Neuron (in vitro differentiated cells): Measurements from ENCODE around the gene ITGA5.

Experiments used
- H2AFZ ChIP-seq: one replicate; pipeline ENCODE4 v1.6.1; 2013; ENCODE audit warnings: low read depth, mild to moderate bottlenecking, inconsistent platforms, low read length, moderate library complexity
- H3K27me3 ChIP-seq: one replicate; pipeline ENCODE4 v1.6.1; 2013; ENCODE audit warnings: low read length; ENCODE audit not compliant: insufficient read depth
- H3K36me3 ChIP-seq: one replicate; pipeline ENCODE4 v1.6.1; 2013; ENCODE audit warnings: low read length; ENCODE audit not compliant: insufficient read depth
- H3K4me1 ChIP-seq: one replicate; pipeline ENCODE4 v1.6.1; 2013; ENCODE audit warnings: low read length; ENCODE audit not compliant: insufficient read depth
- H3K4me3 ChIP-seq: 2 replicates; pipeline ENCODE4 v1.5.1; 2013; ENCODE audit warnings: mild to moderate bottlenecking, low read length, moderate library complexity
- H3K9me3 ChIP-seq: one replicate; pipeline ENCODE4 v1.6.1; 2013; ENCODE audit warnings: low read length

Gene ITGA5

DNA sequence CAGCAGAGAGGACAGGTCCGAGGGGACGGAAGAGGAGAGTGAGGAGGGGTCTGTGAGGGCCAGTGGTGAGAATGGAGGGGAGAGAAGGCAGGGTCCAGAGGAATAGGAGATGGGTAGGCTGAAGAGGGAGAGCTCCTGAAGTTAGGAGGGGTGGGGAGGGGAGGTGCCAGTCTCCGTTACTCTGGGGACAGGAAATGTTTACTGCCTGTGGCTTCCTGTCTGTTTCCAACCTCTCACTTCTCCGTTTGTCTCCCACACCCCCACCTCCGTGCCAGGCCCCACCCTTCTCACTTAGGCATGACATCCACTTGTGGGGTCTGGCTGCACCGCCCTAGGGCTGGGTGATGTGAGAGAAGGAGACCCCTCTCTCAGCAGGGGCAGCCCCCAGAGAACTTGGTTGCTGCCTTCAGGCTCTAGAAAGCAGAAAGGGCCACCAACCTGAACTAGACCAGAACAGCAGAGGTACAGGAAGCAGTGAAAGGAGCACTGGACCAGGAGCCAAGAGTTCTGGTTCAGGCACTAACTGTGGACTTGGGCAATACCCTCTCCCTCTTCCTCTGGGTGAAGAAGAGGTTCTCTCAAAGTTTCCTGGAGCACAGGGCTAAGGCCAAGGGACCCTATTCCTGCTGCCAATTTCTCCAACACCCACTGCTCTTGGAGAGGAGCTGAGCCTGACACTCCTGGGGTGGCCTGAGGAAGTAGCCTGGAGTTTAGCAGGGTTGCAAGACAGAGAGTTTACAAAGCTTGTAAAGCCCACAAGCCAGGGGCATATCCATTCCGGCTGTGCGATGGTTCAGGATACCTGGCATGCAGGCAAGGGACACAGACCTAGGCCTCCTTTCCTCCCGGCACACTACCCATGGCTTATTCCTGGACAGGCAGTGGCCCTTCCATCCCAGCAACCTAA is 5.5 kb downstream of the ITGA5 start:
- H2AFZ ChIP-seq = no peak overlapping the region
- H3K4me1 ChIP-seq = peaks cover 8% of the 10 kb centered on the region
- no peaks in the 10 kb centered on the region for H3K9me3 ChIP-seq
- H3K4me3 ChIP-seq = no peak overlapping the region
- H3K27me3 ChIP-seq = peaks cover 9% of the 10 kb centered on the region
- H3K36me3 ChIP-seq = no peaks in the 10 kb centered on the region

DNA sequence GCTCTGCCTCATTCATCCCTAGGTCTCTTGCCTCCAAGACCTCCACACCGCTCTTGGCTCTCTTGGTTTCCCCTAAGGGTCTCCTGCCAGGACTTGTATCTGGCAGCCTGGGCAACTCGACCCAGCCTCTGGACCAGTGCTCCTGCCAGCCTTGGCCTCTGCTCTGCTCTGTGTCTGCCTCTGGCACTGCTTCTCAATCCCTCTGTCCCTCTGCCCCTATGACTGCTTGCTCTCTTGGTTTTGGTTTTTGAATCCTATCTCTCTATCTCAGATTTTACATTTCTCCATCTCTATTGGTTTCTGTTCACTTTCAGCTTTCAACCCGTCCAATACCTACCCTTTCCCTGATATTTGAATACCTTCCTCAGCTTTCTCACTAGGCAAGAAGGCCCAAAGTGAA is 6.3 kb downstream of the ITGA5 start:
- Histone ChIP-seq H3K36me3 (no peaks in the 10 kb centered on the region), H3K9me3 (no peaks in the 10 kb centered on the region)

GRCh38 chr12:54412348-54412747 is 6.7 kb downstream of the ITGA5 start:
- Histone ChIP-seq H3K9me3 (no peaks in the 10 kb centered on the region), H3K36me3 (no peaks in the 10 kb centered on the region), H3K4me1 (no peaks in the 10 kb centered on the region), H3K27me3 (peaks cover 3% of the 10 kb centered on the region), H2AFZ (no peak overlapping the region), H3K4me3 (no peak overlapping the region)

More for the DNA sequence above, 6.3 kb downstream of the ITGA5 start:
- Histone ChIP-seq H3K4me1 (peaks cover 3% of the 10 kb centered on the region), H3K4me3 (no peak overlapping the region), H3K27me3 (peaks cover 7% of the 10 kb centered on the region), H2AFZ (no peak overlapping the region)

DNA sequence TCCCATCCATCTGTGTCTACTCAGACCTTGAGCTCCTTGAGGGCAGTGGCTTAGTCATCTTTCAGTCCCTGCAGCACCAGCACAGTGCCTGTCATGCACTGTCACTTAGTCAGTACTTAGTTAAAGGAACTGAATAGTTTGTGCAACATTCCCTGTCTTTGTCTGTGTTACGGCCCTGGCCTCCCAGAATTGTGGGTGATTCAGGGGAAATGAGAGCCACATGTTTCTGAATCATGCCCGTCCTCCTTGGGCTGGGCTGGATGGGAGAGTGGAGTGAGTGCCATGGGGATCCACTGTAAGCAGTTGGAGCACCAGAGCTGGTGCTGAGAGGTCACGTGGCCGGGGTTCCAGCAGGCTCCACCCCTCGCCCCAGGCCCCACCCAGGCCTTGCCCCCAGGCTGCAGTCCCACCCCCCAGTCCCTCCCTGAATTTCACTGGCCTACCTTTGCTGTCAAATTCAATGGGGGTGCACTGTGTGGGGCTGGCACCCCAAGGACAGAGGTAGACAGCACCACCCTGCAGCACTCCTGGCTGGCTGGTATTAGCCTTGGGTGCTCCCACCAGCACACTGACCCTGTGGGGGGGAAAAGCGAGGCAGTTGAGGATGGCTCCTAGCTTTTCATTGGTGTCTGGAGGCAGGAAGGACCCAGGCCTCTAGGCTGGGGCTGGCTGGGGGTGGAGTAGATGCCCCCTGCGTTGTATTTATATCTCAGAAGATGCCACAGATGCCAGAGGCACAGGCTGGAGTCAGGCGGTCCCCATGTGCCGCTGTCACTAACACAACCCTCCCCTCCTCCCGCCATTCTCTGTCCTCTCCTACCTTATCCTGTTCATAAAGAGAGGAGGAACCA is 7.5 kb downstream of the ITGA5 start:
- Histone ChIP-seq H3K9me3 (no peaks in the 10 kb centered on the region), H3K4me1 (no peaks in the 10 kb centered on the region), H2AFZ (no peak overlapping the region), H3K4me3 (no peak overlapping the region), H3K36me3 (no peaks in the 10 kb centered on the region), H3K27me3 (no peaks in the 10 kb centered on the region)

GRCh38 chr12:54409267-54409666 is 9.8 kb downstream of the ITGA5 start:
- no peak overlapping the region for H3K4me3 ChIP-seq
- H3K36me3 ChIP-seq = no peaks in the 10 kb centered on the region
- H2AFZ ChIP-seq = no peak overlapping the region
- H3K9me3 ChIP-seq = no peaks in the 10 kb centered on the region
- no peaks in the 10 kb centered on the region for H3K4me1 ChIP-seq
- no peaks in the 10 kb centered on the region for H3K27me3 ChIP-seq

- Histone ChIP-seq H2AFZ (no peak overlapping the region), H3K4me1 (no peaks in the 10 kb centered on the region), H3K27me3 (no peaks in the 10 kb centered on the region), H3K36me3 (no peaks in the 10 kb centered on the region), H3K4me3 (no peak overlapping the region), H3K9me3 (no peaks in the 10 kb centered on the region)
Measured at GRCh38 chr12:54407183-54407905, 11.7 kb downstream of the ITGA5 start.

GRCh38 chr12:54405573-54405972 is 13.5 kb downstream of the ITGA5 start:
- no peaks in the 10 kb centered on the region for H3K9me3 ChIP-seq
- H3K27me3 ChIP-seq = no peaks in the 10 kb centered on the region
- H3K36me3 ChIP-seq = no peaks in the 10 kb centered on the region
- H2AFZ ChIP-seq = no peak overlapping the region
- no peaks in the 10 kb centered on the region for H3K4me1 ChIP-seq
- H3K4me3 ChIP-seq = no peak overlapping the region

GRCh38 chr12:54405106-54405505 is 14.0 kb downstream of the ITGA5 start:
- no peaks in the 10 kb centered on the region for H3K36me3 ChIP-seq
- H3K4me3 ChIP-seq = no peak overlapping the region
- no peaks in the 10 kb centered on the region for H3K9me3 ChIP-seq
- H3K27me3 ChIP-seq = no peaks in the 10 kb centered on the region
- no peaks in the 10 kb centered on the region for H3K4me1 ChIP-seq
- no peak overlapping the region for H2AFZ ChIP-seq

GRCh38 chr12:54404061-54405004 is 14.7 kb downstream of the ITGA5 start:
- Histone ChIP-seq H2AFZ (no peak overlapping the region), H3K27me3 (no peaks in the 10 kb centered on the region), H3K9me3 (no peaks in the 10 kb centered on the region), H3K36me3 (no peaks in the 10 kb centered on the region), H3K4me1 (no peaks in the 10 kb centered on the region), H3K4me3 (no peak overlapping the region)

GRCh38 chr12:54401119-54401518 is 17.9 kb downstream of the ITGA5 start:
- Histone ChIP-seq H2AFZ (no peak overlapping the region), H3K4me3 (no peak overlapping the region), H3K9me3 (no peaks in the 10 kb centered on the region), H3K36me3 (no peaks in the 10 kb centered on the region), H3K27me3 (no peaks in the 10 kb centered on the region), H3K4me1 (no peaks in the 10 kb centered on the region)

DNA sequence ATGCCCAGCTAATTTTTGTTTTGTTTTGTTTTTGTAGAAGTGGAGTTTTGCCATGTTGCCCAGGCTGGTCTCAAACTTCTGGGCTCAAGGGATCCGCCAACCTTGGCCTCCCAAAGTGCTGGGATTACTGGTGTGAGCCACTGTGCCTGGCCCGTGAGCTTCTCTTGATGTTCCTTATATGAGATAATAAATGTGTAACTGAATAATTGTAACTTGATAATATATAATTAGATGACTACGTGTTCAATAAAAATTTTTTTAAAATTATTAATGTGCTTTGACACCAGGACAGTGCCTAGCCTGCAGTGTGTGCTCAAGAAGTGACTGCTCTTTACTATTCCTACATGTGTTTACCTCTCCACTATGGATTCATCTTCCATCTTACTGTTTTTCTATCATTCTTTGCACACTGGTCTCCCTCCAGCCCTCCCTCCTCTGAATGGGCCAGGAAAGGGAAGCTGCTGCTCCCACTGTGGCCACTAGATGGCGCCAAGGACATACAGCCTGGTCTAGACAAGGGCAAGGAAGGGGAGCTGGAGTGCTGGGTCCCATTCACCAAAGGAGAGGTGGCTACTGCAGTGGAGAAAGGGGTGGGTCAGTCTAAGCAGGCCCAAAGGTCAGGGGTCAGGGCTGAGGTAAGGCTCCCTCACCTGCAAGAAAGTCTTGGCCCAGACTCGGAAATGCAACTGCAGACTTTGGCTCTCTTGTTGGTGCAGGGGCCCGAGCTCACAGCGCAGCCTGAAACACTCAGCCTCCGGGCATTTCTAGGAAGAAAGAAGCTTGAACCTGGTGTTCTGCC is 19.9 kb downstream of the ITGA5 start:
- Histone ChIP-seq H3K4me1 (no peaks in the 10 kb centered on the region), H3K9me3 (no peaks in the 10 kb centered on the region), H2AFZ (no peak overlapping the region), H3K27me3 (no peaks in the 10 kb centered on the region), H3K36me3 (no peaks in the 10 kb centered on the region), H3K4me3 (no peak overlapping the region)
